ENCODE measurements around the gene ADAMTS4. TPM values are rescaled to one million over a fixed set of nuclear protein-coding genes. Genes with fewer than 3 reads are reported as not detected.
A peak's percentile ranks its signal among the peaks of the same experiment; 100 is the strongest.

The ADAMTS4 gene
- total and polyA plus RNA-seq, 9 of the 15 experiments (the other 6 are each of a cell fraction or from before 2014, with no cell fraction given), result 0.07 to 3.7 (median 0.41) TPM

DNA sequence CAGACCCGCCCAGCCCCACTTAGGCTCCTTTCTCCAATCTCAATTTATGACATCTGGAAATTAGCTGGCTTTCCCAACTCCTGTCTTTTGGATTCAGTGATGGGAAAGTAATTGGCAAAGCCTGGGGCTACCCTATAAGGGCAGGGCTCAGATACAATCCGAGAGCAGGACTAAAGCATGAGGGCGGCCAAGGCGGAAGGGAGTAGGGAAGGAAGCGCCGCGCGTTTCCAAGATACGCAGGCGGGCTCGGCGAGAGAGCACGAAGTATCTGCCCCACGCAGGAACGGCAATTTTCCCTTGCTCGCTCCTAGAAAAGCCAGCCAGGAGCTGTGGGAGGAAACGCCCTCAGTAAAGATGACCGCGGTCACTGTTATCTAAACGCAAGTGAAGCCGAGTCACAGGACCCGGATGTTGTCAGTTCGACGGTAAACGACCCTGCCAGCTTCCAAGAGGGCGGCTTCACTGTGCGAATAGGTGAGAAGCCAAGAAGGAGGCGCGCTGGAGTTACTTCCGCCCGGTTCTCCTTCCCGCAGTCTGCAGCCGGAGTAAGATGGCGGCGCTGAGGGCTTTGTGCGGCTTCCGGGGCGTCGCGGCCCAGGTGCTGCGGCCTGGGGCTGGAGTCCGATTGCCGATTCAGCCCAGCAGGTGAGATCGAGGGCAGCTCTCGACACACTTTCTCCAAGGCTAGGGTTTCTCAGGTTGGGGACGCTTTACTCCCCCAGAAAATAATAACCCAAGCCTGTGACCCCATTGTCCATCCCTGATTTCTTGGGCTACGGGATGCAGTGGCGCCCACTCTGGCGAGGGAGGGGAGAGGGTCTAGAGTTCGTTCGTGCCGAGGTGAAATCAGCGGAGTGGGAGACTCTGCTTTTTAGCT lies 3.2 kb upstream of the ADAMTS4 start, which contains the start of gene NDUFS2 (continued):
- peak; percentile 61 for TF ChIP-seq HMGN3 (IDR thresholded peaks at IDR 0.05; ENCODE audit: borderline replicate concordance, extremely low read depth, insufficient read length, low read depth, low read length)
- TF ChIP-seq VEZF1 (CRISPR knock-in tag; IDR thresholded peaks at IDR 0.05), result peak; percentile 57
- TF ChIP-seq CUX1 (CRISPR knock-in tag; IDR thresholded peaks at IDR 0.05), result no peak
- TF ChIP-seq ZNF445 (CRISPR knock-in tag; IDR thresholded peaks at IDR 0.05; ENCODE audit: low read depth), result no peak
- TF ChIP-seq PTBP1 (IDR thresholded peaks at IDR 0.05; ENCODE audit: low read depth, low read length), result no peak
- no peak for TF ChIP-seq FUS (optimal IDR thresholded peaks at IDR 0.05; ENCODE audit: low read depth, low read length)
- no peak for TF ChIP-seq RFX5 (IDR thresholded peaks at IDR 0.05; ENCODE audit: low read depth, low read length)
- TF ChIP-seq ZBTB17 (CRISPR knock-in tag; IDR thresholded peaks at IDR 0.05), result peak; percentile 89
- TF ChIP-seq NCOA6 (IDR thresholded peaks at IDR 0.05), result no peak
- no peak for TF ChIP-seq CBX3 (IDR thresholded peaks at IDR 0.05; ENCODE audit: borderline replicate concordance in 1 of 2, low read length in 2 of 2)
- TF ChIP-seq FOXM1 (IDR thresholded peaks at IDR 0.05; ENCODE audit: low read depth), result 0 out of 2 replicates have a peak, but pooled peaks have one; percentile 9
- TF ChIP-seq FOXM1 (CRISPR knock-in tag; IDR thresholded peaks at IDR 0.05; ENCODE audit: low read depth), result no peak
- TF ChIP-seq FOXK1 (CRISPR knock-in tag; IDR thresholded peaks at IDR 0.05; ENCODE audit: borderline replicate concordance), result no peak
- peak; percentile 39; the same call in 1 of the 2 replicates for TF ChIP-seq ZNF12 (CRISPR knock-in tag; IDR thresholded peaks at IDR 0.05)
- peak; percentile 45; the same call in 1 of the 2 replicates for TF ChIP-seq FOXP4 (CRISPR knock-in tag; IDR thresholded peaks at IDR 0.05; ENCODE audit: borderline replicate concordance)
- TF ChIP-seq SRSF9 (IDR thresholded peaks at IDR 0.05; ENCODE audit: borderline replicate concordance, low read depth, low read length), result no peak
- no peak for TF ChIP-seq CBX1 (IDR thresholded peaks at IDR 0.05; ENCODE audit: low read depth)
- TF ChIP-seq MYNN (IDR thresholded peaks at IDR 0.05), result no peak
- no peak for TF ChIP-seq MYNN (CRISPR knock-in tag; IDR thresholded peaks at IDR 0.05)
- no peak for TF ChIP-seq RBM25 (IDR thresholded peaks at IDR 0.05; ENCODE audit: low read depth, low read length, severe bottlenecking)
